GM11168 (cell line): ENCODE measurements around the gene MARCKSL1.
"Not testable (repeated sequence)": the region's sequence is repeated elsewhere in the genome, so short reads cannot be mapped to it uniquely, and the experiment has no call there.

Experiments
- in situ Hi-C: fragments of 300-500 bp; cut with MboI; formaldehyde crosslinking; loops from one replicate; pipeline ENCODE4 v1.12.0; 2022; ENCODE audit warnings: low sequenced_read_pairs; ENCODE audit not compliant: unreplicated experiment

MARCKSL1 gene

GRCh38 chr1:32298211-32298610 lies 37.8 kb downstream of the MARCKSL1 start:
- in situ Hi-C loops, result not testable (repeated sequence)

GRCh38 chr1:32291708-32292538 lies 44.1 kb downstream of the MARCKSL1 start, which contains the start of gene HDAC1:
HDAC1 (plus strand) TSS chr1:32292083; CDS start chr1:32292170, 87 bp downstream.
- in situ Hi-C loops, result no loop called here

GRCh38 chr1:32291145-32291707 lies 44.8 kb downstream of the MARCKSL1 start:
- in situ Hi-C loops, result no loop called here

GRCh38 chr1:32289256-32289655 lies 46.8 kb downstream of the MARCKSL1 start:
- in situ Hi-C loops, result no loop called here

- in situ Hi-C loops, result no loop called here
Measured at GRCh38 chr1:32286763-32287162, 49.3 kb downstream of the MARCKSL1 start.

GRCh38 chr1:32285658-32286057 lies 50.4 kb downstream of the MARCKSL1 start:
- in situ Hi-C loops, result no loop called here

- in situ Hi-C loops, result not testable (repeated sequence)
Measured at GRCh38 chr1:32284777-32285176, 51.3 kb downstream of the MARCKSL1 start.
